ENCODE data around the gene LRRC47.
"Not testable (repeated sequence)": the region's sequence is repeated elsewhere in the genome, so short reads cannot be mapped to it uniquely, and the experiment has no call there.

LRRC47 gene

GRCh38 chr1:3771108-3772026 is 24.9 kb downstream of the LRRC47 start:
- DNase-seq: no peak

GRCh38 chr1:3770047-3770765 is 26.1 kb downstream of the LRRC47 start:
- DNase-seq: no peak

DNA sequence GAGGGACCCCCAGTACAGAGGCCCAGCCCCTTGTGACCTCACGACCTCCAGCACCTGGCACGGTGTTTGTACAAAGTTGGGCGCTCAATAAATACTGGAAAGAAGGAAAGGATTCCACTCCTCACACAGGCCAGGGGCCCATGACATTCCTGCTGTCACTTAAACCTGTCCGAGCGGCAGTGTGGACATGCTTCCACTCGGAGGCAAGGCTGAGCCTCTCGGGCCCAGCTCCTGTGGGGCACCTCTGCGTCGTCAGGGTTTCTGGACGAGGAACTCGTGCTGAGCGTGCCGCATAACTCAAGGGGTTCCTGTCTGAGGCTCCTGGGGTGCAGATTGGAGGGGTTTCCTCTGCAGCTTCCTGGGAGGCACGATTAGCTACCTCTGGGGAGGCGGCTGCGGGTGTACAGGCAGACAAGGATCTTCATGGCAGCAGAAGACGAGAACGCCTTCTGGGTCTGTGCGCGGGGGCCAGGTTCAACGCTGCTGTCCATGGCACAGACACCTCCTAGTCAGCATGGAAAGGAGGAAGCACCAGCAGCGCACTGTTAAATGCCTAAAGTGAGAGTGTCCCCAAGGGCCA is 27.4 kb downstream of the LRRC47 start:
- no peak for DNase-seq

DNA sequence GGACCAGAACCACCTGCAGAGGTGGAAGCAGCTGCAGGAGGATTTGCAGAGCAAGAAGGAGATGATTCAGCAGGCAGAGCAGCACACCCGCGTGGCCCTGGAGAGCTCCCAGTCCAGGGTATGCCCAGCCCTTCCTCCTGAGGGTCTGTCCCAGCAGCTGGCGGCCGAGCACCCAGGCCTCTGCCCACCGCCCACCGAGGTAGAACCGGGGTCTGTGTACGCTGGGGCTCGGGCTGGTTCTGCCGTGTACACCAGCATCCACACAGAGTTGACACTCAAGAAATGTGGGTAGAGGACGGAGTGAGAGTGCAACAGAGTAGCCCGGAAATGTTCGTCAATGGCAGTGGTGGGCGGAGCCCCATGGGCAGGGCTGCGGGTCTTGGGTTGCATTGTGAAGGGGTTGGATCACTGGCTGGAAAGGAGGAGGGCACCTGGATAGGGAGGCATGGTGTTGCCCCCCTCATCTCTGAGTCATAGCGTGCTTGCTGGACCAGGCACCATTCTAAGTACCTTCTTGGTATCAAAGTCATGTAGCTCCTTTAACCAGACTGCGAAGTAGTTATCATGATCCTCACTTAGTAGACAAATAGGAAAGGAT is 28.9 kb downstream of the LRRC47 start:
- DNase-seq: no peak

GRCh38 chr1:3763351-3764125 is 32.8 kb downstream of the LRRC47 start:
- no peak for DNase-seq

- DNase-seq: no peak
Observed at GRCh38 chr1:3762873-3763228, 33.4 kb downstream of the LRRC47 start.

DNA sequence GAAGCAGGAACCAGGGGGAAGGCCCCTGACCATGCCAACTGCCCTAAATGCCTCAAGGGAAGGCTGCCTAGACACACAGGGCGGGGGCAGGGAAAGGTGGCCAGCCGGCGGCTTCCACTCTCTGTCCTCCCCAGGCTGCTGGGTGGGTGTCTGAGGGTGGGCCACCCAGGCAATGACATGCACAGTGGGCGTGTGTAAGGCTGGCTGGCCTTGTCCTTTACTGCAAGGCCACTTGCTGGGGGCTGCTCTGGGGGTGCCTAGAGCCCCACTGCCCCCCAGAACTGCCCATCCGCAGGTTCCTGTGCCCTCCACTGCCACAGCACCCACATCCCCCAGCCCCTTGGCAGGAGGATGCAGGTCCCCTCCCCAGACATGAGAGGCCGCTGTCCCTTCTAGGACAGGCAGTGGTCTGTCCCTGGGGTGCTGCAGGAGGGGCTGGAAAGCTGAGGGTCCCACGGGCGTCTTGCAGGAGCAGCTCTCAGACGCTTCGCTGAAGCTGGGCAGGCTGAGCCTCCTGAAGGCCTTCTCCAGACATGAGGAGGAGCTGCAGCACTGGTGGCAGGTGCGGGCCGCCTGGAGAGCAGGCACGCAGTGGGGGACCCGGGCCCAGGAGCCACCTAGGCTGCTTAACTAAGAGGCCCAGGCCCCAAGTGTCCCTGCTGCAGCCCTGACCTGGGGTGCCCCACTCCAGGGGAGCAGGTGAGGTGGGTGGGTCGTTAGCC is 34.0 kb downstream of the LRRC47 start:
- DNase-seq: no peak

DNA sequence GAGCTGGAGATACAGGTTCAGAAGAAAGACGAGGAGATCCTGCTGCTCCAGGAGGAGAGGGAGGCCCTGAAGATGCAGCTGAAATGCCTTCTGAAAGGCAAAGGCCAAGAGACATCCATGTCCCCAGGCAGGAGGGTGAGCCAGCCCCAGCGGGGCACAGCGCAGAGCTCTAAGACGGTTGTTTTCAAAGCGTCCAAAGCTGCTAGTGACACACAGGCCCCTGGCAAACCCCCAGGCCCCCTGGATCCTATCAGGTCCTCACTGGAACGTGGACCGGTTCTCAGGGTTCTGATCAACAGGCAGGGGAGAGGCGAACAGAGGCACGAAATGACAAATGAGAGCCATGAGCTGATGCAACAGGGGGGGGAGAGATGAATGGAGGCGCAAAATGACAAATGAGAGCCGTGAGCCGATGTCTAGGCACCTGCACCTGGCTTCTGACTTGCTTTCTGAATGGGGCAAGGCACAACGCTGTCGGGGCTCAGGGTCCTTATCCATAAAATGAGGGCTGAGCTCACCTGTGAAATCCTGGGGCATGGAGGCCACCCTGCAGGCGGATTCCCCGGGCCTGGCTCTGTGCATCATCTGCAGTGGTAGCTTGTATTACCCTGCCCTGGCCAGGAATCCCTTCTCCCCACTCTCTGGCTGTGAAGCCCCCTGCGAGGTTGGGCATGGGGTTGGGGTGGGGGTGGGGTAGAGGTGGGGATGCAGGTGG is 34.8 kb downstream of the LRRC47 start:
- DNase-seq: no peak

- no peak for DNase-seq
Observed at GRCh38 chr1:3759796-3760195, 36.5 kb downstream of the LRRC47 start.

GRCh38 chr1:3759164-3759563 is 37.1 kb downstream of the LRRC47 start:
- no peak for DNase-seq

DNA sequence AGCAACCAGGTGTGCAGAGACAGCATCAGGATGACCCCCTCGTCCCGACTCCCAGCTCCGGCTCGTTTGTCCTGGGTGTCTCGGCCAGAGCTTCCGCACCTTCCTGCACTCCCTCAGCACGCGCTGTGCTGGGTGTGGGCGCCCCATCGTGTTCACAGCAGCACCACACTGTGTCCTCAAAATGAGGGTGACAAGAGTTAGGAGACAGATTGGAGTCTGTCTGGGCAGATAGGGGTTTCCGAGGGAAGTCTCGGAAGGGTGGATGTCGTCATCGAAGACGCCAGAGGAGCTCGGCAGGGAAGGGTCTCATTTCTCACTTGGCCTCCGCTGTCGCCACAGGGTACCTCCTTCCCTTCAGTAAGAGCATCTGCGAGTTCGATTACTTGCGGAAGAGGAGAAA is 39.9 kb downstream of the LRRC47 start:
- no peak for DNase-seq

DNA sequence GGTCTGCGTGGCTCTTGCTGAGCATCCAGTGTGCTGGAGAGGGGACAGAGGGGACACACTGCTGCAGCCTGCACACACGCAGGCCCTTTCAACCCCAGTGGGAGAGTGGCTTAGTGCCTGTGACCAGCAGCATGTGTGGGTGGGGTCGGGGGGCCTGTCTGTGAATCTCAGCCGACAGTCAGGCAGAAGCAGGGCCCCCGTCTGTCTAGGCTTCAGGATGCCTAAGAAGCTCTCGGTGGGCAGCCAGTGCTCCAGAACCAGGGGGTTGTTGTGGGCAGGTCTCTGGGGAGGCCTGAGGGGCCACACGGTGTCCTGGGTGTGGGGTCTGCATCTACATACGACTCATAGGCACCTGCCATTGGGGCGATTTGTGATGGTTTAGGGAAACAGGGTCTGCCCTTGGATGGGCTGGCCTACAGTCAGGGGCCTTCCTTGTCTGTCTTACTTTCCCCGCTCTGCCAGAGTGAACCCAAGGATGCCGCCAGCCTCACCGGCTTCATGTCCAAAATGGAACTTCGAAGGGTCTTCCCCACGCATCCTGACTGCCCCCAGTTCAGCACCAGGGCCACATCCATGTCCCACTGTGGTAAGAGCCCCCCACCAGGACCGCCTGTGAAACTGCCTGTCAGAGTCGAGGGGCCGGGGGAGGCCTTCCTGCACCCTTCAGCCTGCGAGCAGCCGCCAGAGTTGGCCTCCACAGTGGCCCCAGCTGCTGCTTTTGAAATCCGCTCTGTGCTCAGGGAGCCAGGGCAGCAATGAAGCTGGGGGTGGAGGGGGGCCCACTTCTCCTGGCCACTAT is 42.4 kb downstream of the LRRC47 start:
- DNase-seq: no peak

DNA sequence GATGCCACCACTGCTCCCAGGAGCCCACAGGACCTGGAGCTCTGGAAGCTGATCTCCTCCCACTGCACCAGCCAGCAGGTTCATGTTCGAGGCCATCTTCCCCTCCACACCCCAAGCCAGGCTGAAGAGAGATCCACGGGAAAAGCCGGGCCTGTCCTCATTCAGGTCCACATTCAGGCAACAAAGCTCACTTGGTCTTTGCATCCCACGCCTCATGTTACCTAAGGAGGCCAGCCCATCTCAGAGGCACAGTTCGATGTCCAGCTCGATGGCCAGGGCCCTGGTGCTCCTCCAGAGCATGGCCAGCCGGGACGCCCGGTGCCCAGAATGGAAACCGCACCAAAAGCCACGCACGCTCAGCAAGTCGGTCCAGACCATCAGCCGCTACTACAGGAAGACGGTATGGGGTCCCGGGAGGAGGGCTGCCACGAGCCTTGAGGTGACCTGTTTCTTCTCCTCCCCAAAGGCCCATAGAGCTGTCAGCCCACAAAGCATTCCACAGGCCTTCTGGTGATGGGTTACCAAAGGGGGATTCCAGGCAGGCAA is 43.8 kb downstream of the LRRC47 start, which contains the start of gene CCDC27:
TSS of gene CCDC27 (plus strand) at position 51 of the 546 bp plus-strand sequence. CDS start at position 83, 32 bp downstream.
- no peak for DNase-seq

DNA sequence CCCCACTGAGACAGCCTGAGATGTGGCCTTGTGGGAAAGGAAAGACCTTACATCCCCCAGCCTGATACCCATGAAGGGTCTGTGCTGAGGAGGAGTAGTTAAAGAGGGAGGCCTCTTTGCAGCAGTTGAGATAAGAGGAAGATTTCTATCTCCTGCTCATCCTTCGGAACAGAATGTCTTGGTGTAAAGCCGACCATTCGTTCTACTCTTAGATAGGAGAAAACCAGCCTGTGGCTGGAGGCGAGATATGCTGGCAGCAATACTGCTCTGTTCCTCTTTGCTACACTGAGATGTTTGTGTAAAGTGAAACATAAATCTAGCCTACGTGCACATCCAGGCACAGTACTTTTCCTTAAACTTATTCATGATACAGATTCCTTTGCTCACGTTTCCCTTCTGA is 45.6 kb downstream of the LRRC47 start:
- no peak for DNase-seq

DNA sequence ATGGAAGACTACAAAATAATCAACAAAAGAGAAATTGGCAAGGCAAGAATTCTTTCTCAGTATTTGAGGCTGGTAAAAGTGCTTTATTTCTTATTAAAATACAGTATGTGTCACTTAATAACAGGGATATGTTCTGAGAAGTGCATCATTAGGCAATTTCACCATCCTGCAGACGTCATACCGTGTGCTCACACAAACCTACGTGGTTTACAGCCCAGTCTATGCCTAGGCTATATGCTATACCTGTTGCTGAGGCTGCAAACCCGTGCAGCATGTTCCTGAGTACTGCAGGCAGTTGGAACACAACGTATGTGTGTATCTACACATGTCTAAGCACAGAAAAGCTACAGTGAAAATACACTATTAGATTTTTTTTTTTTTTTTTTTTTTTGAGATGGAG is 46.8 kb downstream of the LRRC47 start:
- DNase-seq: no peak

DNA sequence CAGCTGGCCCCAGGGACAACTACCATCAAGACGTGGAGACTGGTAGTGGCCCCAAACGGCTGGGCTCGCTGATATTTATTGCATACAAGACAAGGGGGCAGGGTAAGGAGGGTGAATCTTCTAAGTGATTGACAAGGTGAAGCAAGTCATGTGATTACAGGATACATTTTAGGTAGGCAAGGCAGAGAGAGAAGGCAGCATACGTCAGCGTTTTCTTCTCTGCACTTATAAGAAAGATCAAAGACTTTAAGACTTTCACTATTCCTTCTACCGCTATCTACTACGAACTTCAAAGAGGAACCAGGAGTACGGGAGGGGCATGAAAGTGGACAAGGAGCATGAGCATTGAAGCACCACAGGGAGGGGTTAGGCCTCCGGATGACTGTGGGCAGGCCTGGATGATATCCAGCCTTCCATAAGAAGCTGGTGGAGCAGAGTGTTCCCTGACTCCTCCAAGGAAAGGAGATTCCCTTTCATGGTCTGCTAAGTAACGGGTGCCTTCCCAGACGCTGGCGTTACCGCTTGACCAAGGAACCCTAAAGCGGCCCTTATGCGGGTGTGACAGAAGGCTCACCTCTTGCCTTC is 47.9 kb downstream of the LRRC47 start:
- DNase-seq: not testable (repeated sequence)

GRCh38 chr1:3747903-3748302 is 48.4 kb downstream of the LRRC47 start:
- no peak for DNase-seq

GRCh38 chr1:3747522-3747848 is 48.8 kb downstream of the LRRC47 start:
- DNase-seq: no peak

DNA sequence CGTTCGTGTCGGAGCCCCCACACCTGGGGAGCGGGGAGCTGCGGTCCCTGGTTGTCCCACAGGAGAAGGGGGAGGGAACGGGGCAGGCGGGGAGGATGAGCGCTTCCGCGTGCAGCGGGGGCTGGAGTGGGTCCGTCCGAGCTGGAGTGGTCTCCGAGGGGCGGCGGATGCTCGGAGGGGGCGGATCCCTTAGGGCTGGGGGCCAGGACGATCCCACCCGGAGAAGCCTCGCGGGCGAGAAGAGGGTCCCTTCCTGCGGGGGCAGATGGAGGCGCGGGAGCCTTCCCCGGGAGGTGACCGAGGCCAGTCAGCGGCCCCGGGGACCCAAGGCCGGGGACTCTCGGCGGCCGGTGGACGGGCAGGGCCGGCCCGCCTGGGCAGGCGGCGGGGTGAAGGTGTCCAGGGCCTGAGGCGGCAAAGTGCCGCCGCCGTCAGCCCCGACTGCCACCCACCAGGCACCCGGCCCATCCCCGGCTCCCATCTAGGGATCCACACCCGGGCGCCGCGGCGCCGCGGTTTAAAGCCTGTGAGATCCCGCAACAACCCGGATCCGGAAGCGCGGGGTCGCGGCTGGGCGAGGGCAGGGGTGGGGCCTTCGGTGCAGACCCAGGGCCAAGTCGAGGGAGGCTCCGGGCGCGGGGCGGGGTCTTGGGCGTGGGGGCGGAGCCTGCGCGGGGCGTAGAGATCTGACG is 49.3 kb downstream of the LRRC47 start:
- DNase-seq: peak; percentile 12
